RWPE1 (cell line): ENCODE results near the gene AGRN.

Experiments
- CTCF ChIA-PET: fragments of 350-600 bp; sonication (Branson Sonifier 250); formaldehyde crosslinking; extraction: SDS; loops from one replicate; lab custom pipeline; 2021; lab: Yijun Ruan, JAX
- POLR2A ChIA-PET: fragments of 400-600 bp; formaldehyde crosslinking; extraction: SDS; loops from one replicate; lab custom pipeline; 2020; ENCODE audit warnings: antibody characterized with exemption; ENCODE audit not compliant: low non-redundant PET; lab: Yijun Ruan, JAX
- DNase-seq: peaks from one replicate; pipeline ENCODE4 v3.0.0; 2012; ENCODE audit warnings: low spot score
- H3K27ac ChIP-seq: fragments of 450-650 bp; 2 replicates; pipeline ENCODE4 v1.5.1; 2017
- TF ChIP-seq, protein P1 (sequence below): fragments of 450-650 bp; conservative IDR thresholded peaks from 2 replicates; pipeline ENCODE4 v1.5.1; 2017; ENCODE audit warnings: low read depth, mild to moderate bottlenecking

AGRN gene

GRCh38 chr1:1037366-1038327 lies 17.7 kb downstream of the AGRN start:
- CTCF ChIA-PET = no interaction called here
- POLR2A ChIA-PET = no interaction called here
- no peak for DNase-seq
- H3K27ac ChIP-seq = peak overlapping the region; percentile 81
- TF ChIP-seq, protein P1, sequence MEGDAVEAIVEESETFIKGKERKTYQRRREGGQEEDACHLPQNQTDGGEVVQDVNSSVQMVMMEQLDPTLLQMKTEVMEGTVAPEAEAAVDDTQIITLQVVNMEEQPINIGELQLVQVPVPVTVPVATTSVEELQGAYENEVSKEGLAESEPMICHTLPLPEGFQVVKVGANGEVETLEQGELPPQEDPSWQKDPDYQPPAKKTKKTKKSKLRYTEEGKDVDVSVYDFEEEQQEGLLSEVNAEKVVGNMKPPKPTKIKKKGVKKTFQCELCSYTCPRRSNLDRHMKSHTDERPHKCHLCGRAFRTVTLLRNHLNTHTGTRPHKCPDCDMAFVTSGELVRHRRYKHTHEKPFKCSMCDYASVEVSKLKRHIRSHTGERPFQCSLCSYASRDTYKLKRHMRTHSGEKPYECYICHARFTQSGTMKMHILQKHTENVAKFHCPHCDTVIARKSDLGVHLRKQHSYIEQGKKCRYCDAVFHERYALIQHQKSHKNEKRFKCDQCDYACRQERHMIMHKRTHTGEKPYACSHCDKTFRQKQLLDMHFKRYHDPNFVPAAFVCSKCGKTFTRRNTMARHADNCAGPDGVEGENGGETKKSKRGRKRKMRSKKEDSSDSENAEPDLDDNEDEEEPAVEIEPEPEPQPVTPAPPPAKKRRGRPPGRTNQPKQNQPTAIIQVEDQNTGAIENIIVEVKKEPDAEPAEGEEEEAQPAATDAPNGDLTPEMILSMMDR = no peak

GRCh38 chr1:1038694-1039093 lies 18.8 kb downstream of the AGRN start:
- ChIA-PET POLR2A (no interaction called here), CTCF (interaction anchor here (0.9 to 1.2 kb wide), 2 partner anchors 20 to 26 kb away, joined by 3 to 7 read pairs; no protein-coding TSS in a partner anchor)
- H3K27ac ChIP-seq = peak overlapping the region; percentile 81
- TF ChIP-seq, protein P1 = no peak
- no peak for DNase-seq

DNA sequence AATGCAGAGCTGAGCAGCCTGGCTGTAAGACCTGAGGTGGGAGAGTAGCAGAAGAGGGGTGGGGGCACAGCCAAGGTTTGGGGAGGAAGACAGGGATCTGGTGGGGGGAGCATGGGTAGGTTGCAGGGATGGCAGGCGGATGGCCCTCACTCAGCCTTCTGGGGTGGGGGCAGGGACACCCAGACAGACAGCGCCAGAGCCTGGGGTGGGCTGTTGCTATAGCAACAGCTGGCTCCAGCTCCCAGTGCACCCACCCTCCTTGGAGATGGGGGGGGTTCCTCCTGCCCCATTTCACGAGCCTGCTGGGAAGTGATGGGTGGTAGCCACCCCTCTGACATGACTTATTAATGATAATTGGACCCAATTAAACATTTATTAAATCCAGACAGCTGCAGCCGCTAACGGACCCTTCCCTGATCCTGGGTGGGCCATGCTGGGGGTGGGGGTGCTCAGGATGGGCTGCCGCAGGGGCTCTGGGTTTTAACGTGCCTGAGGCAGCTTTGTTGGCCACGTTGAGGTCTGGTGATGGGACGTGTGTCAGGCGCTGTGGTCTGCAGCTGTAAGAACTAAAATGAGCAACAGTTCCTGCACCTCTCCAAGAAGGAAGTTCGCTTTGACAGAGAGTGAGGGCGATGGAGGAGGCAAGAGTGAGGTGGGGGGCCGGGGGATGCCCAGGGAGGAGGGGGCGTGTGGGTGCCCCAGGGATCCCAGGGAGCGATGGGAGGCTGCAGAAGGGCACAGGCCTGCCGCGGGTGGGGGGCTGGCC lies 19.4 kb downstream of the AGRN start:
- TF ChIP-seq, protein P1 = no peak
- H3K27ac ChIP-seq = peak overlapping the region; percentile 81
- DNase-seq = no peak
- ChIA-PET POLR2A (no interaction called here), CTCF (interaction anchor here (0.7 to 2.1 kb wide), 7 partner anchors 14 to 47 kb away, joined by 3 to 8 read pairs (median 6); no protein-coding TSS in a partner anchor)

- peak overlapping the region; percentile 81 for H3K27ac ChIP-seq
- ChIA-PET POLR2A (interaction anchor here (0.9 kb wide), 1 partner anchor 27 kb away, joined by 3 read pairs; no protein-coding TSS in a partner anchor), CTCF (interaction anchor here (0.7 to 2.1 kb wide), 6 partner anchors 15 to 48 kb away, joined by 3 to 8 read pairs (median 6); no protein-coding TSS in a partner anchor)
- peak; percentile 91 for DNase-seq
- TF ChIP-seq, protein P1 = peak; percentile 15; the same call in 1 of the 2 replicates
These were observed 20.4 kb downstream of the AGRN start for GRCh38 chr1:1040004-1040991.

- CTCF ChIA-PET = interaction anchor here (1.1 to 2.1 kb wide), 3 partner anchors 16 to 39 kb away, joined by 5 to 7 read pairs (median 6); no protein-coding TSS in a partner anchor
- DNase-seq = no peak
These were observed 21.2 kb downstream of the AGRN start for GRCh38 chr1:1041092-1041523.

More at GRCh38 chr1:1041092-1041523, 21.2 kb downstream of the AGRN start:
- POLR2A ChIA-PET = no interaction called here
- H3K27ac ChIP-seq = peak overlapping the region; percentile 28; the same call in 1 of the 2 replicates
- TF ChIP-seq, protein P1 = no peak
